ENCODE results near the gene BTBD16.

BTBD16 gene

DNA sequence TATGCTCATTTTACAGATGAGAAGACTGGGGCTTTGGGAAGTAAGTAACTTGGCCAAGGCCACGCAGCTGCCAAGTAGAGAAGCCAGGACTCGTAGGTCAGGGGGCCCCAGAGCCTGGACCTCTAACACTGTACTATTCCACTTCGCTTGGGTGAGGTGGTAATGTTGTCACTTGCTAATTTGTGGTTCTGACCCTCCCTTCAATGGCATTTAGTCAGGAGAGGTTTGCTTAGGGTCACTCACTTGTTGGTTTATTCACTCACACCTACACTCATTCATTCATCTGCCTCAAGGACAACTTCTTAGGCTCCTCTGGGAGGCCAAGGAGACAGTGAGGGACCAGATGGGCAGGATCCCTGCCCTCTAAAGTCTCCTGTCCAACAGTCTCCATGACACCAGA is 21.3 kb downstream of the BTBD16 start:
- POLR2A ChIA-PET: no interaction called here
- TF ChIP-seq, protein P1, sequence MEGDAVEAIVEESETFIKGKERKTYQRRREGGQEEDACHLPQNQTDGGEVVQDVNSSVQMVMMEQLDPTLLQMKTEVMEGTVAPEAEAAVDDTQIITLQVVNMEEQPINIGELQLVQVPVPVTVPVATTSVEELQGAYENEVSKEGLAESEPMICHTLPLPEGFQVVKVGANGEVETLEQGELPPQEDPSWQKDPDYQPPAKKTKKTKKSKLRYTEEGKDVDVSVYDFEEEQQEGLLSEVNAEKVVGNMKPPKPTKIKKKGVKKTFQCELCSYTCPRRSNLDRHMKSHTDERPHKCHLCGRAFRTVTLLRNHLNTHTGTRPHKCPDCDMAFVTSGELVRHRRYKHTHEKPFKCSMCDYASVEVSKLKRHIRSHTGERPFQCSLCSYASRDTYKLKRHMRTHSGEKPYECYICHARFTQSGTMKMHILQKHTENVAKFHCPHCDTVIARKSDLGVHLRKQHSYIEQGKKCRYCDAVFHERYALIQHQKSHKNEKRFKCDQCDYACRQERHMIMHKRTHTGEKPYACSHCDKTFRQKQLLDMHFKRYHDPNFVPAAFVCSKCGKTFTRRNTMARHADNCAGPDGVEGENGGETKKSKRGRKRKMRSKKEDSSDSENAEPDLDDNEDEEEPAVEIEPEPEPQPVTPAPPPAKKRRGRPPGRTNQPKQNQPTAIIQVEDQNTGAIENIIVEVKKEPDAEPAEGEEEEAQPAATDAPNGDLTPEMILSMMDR (IDR thresholded peaks at IDR 0.05; ENCODE audit: insufficient read depth, low read length, missing control alignments): no peak
- no peak overlapping the region for H3K4me3 ChIP-seq (ENCODE audit: low read depth, low read length)
- no peak for DNase-seq (ENCODE audit: low read depth, low spot score)
- CTCF ChIA-PET: interaction anchor here (1.1 to 8.6 kb wide), 6 partner anchors 12 to 274 kb away, joined by 3 to 146 read pairs (median 8); no protein-coding TSS in a partner anchor

DNA sequence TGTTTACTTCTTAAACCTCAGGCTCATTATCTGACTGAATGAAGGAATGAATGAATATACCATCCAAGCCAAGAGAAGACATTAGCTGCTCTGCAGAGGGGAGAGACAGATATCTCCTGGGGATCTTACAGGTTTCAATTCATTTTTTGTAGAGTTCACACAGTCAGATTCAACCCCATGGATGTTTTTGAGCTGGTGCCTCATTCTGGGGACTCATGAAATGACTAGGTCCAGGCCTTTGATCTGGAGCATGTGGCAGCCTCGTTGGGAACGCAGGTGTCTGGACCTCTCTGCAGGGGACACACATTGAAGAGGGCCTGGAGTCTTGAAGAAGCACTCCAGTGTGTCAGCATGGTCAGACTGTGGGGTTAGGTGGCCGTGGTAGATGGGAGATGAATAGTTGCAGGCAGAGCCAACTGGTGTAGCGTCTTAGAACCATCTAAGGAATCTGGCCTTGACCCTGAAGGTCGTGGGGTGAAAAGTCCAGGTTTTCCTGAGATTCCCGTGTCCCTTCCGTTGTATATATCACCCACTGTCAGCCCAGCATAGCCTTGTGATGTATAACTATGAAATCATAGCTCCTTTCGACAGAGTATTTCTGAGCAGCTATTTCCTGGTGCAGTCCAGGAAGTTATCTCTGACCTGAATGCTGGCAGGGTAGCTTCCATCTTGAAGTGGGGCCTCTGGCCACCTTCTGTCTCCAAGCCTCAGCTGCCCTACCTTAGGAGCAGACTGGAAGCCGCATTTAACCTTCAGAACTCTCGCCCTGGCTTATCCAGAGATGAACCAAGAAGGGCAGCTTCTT is 22.3 kb downstream of the BTBD16 start:
- ChIA-PET POLR2A (no interaction called here), CTCF (interaction anchor here (0.8 to 8.6 kb wide), 12 partner anchors 9 to 273 kb away, joined by 3 to 146 read pairs (median 3); partner anchors contain the start of gene ARMS2)
- no peak for DNase-seq (ENCODE audit: low read depth, low spot score)

GRCh38 chr10:122293961-122294380 is 22.9 kb downstream of the BTBD16 start:
- no peak overlapping the region for H3K4me3 ChIP-seq (ENCODE audit: low read depth, low read length)
- TF ChIP-seq, protein P1 (IDR thresholded peaks at IDR 0.05; ENCODE audit: insufficient read depth, low read length, missing control alignments): no peak
- DNase-seq (ENCODE audit: low read depth, low spot score): no peak
- CTCF ChIA-PET: interaction anchor here (0.8 to 8.6 kb wide), 12 partner anchors 9 to 272 kb away, joined by 3 to 146 read pairs (median 3); partner anchors contain the start of gene ARMS2
- POLR2A ChIA-PET: no interaction called here

More for the DNA sequence above, 22.3 kb downstream of the BTBD16 start:
- H3K4me3 ChIP-seq (ENCODE audit: low read depth, low read length): no peak overlapping the region
- TF ChIP-seq, protein P1 (IDR thresholded peaks at IDR 0.05; ENCODE audit: insufficient read depth, low read length, missing control alignments): no peak

- POLR2A ChIA-PET: no interaction called here
- TF ChIP-seq, protein P1 (IDR thresholded peaks at IDR 0.05; ENCODE audit: insufficient read depth, low read length, missing control alignments): no peak
These were observed 23.7 kb downstream of the BTBD16 start for GRCh38 chr10:122294511-122295450.

DNA sequence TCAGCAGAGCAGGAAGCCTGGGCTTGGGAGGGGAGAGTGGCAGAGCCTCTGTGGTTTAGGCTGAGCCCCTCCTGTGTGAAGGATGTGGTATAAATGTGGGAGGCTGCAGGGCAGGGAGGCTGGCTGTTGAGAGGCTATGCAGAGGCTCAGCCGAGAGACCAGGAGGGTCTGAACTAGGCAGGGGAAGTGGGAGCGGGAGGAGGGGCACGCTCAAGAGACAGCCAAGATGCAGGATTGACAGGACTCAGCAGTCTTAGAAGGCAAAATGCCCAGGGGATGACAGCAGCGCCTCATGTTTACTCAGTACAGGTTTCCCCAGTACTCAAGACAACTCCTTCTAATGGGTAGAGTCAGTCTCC is 24.3 kb downstream of the BTBD16 start:
- POLR2A ChIA-PET: no interaction called here

More at GRCh38 chr10:122294511-122295450, 23.7 kb downstream of the BTBD16 start:
- DNase-seq (ENCODE audit: low read depth, low spot score): no peak
- no peak overlapping the region for H3K4me3 ChIP-seq (ENCODE audit: low read depth, low read length)
- CTCF ChIA-PET: interaction anchor here (1.0 to 8.6 kb wide), 7 partner anchors 15 to 271 kb away, joined by 3 to 203 read pairs (median 5); partner anchors contain the start of gene ARMS2

More for the DNA sequence above, 24.3 kb downstream of the BTBD16 start:
- no peak overlapping the region for H3K4me3 ChIP-seq (ENCODE audit: low read depth, low read length)
- CTCF ChIA-PET: interaction anchor here (1.0 to 8.6 kb wide), 7 partner anchors 8 to 271 kb away, joined by 3 to 203 read pairs (median 12); no protein-coding TSS in a partner anchor
- TF ChIP-seq, protein P1 (IDR thresholded peaks at IDR 0.05; ENCODE audit: insufficient read depth, low read length, missing control alignments): no peak
- no peak for DNase-seq (ENCODE audit: low read depth, low spot score)
